IMR-90 (cell line): ENCODE data around the gene GAL. TPM values are rescaled to one million over a fixed set of nuclear protein-coding genes. Genes with fewer than 3 reads are reported as not detected.
A peak's percentile ranks its signal among the peaks of the same experiment; 100 is the strongest.

Experiments
- ATAC-seq: fragments of 200-7000 bp; cut with Tn5 transposase; 2 replicates; pipeline ENCODE4 v1.9.1; 2020; ENCODE audit warnings: low read depth, mild to moderate bottlenecking, moderate library complexity
- BruUV-seq: library from RNA; stranded (reverse); fragments of 400-500 nt; replicated peaks from 2 replicates; lab custom pipeline; 2021; lab: Mats Ljungman, UMichigan
- CTCF ChIA-PET: fragments of 300-600 bp; formaldehyde crosslinking; extraction: SDS; loops from one replicate; lab custom pipeline; 2021; ENCODE audit warnings: antibody characterized with exemption; lab: Yijun Ruan, JAX
- POLR2A ChIA-PET: fragments of 300-600 bp; sonication (Branson Sonifier 250); formaldehyde crosslinking; loops from one replicate; lab custom pipeline; 2022; ENCODE audit warnings: antibody characterized with exemption; ENCODE audit not compliant: unreplicated experiment; lab: Charles Lee
- DNase-seq: peaks from one replicate; pipeline ENCODE4 v3.0.0; 2013
- H2AFZ ChIP-seq: replicated peaks from 2 replicates; pipeline ENCODE3; 2013; ENCODE audit warnings: low read length, mild to moderate bottlenecking; ENCODE audit not compliant: poor library complexity
- H2AK5ac ChIP-seq: 2 replicates; pipeline ENCODE4 v1.6.1; 2013; ENCODE audit warnings: low read depth, low read length, inconsistent platforms
- H2AK9ac ChIP-seq: replicated peaks from 2 replicates; pipeline ENCODE3; 2013; ENCODE audit warnings: mild to moderate bottlenecking, low read depth, low read length, moderate library complexity; ENCODE audit not compliant: poor library complexity
- H2BK120ac ChIP-seq: 2 replicates; pipeline ENCODE4 v1.6.1; 2013; ENCODE audit warnings: low read depth, low read length, inconsistent platforms
- H2BK15ac ChIP-seq: 3 replicates; pipeline ENCODE4 v1.6.1; 2013; ENCODE audit warnings: low read depth, low read length, inconsistent platforms
- H2BK20ac ChIP-seq: 2 replicates; pipeline ENCODE4 v1.6.1; 2013; ENCODE audit warnings: low read depth, mild to moderate bottlenecking, inconsistent platforms, low read length, moderate library complexity
- H2BK5ac ChIP-seq: 2 replicates; pipeline ENCODE4 v1.6.1; 2013; ENCODE audit warnings: mild to moderate bottlenecking, low read depth, low read length, inconsistent platforms; ENCODE audit not compliant: poor library complexity, severe bottlenecking
- H3K14ac ChIP-seq: replicated peaks from 2 replicates; pipeline ENCODE4 v1.6.1; 2013; ENCODE audit warnings: low read depth, low read length, inconsistent platforms
- H3K18ac ChIP-seq: 2 replicates; pipeline ENCODE4 v1.6.1; 2013; ENCODE audit warnings: low read depth, low read length, control low read depth
- H3K23ac ChIP-seq: 2 replicates; pipeline ENCODE4 v1.6.1; 2013; ENCODE audit warnings: low read depth, low read length, inconsistent platforms
- H3K27ac ChIP-seq: 2 replicates; pipeline ENCODE4 v1.5.1; 2013; ENCODE audit warnings: mild to moderate bottlenecking, control low read depth, low read length; ENCODE audit not compliant: insufficient read depth
- H3K27me3 ChIP-seq: 2 replicates; pipeline ENCODE4 v1.6.1; 2013; ENCODE audit warnings: low read length; ENCODE audit not compliant: control insufficient read depth, insufficient read depth
- H3K36me3 ChIP-seq: 2 replicates; pipeline ENCODE4 v1.6.1; 2013; ENCODE audit warnings: low read length, mixed read lengths; ENCODE audit not compliant: control insufficient read depth, insufficient read depth
- H3K4ac ChIP-seq: 2 replicates; pipeline ENCODE4 v1.6.1; 2013; ENCODE audit warnings: low read depth, low read length, inconsistent platforms
- H3K4me1 ChIP-seq: 2 replicates; pipeline ENCODE4 v1.6.1; 2013; ENCODE audit warnings: low read length, mixed read lengths; ENCODE audit not compliant: control insufficient read depth, insufficient read depth
- H3K4me2 ChIP-seq: 2 replicates; pipeline ENCODE4 v1.6.1; 2013; ENCODE audit warnings: low read depth, mild to moderate bottlenecking, control low read depth, low read length, moderate library complexity
- H3K4me3 ChIP-seq: 2 replicates; pipeline ENCODE4 v1.5.1; 2013; ENCODE audit warnings: low read depth, mild to moderate bottlenecking, control low read depth, low read length, moderate library complexity; ENCODE audit not compliant: insufficient read depth
- H3K56ac ChIP-seq: 2 replicates; pipeline ENCODE4 v1.6.1; 2013; ENCODE audit warnings: low read length, inconsistent platforms; ENCODE audit not compliant: insufficient read depth; ENCODE audit errors: extremely low read depth
- H3K79me1 ChIP-seq, 2 experiments: 2 replicates each; pipeline ENCODE4 v1.6.1; 2013; ENCODE audit warnings: low read length in 2 of 2, inconsistent platforms in 1 of 2, low read depth in 1 of 2
- H3K9ac ChIP-seq: 2 replicates; pipeline ENCODE4 v1.6.1; 2013; ENCODE audit warnings: low read depth, low read length, control low read depth
- H3K9me1 ChIP-seq: 2 replicates; pipeline ENCODE4 v1.6.1; 2013; ENCODE audit warnings: low read length, inconsistent platforms; ENCODE audit not compliant: insufficient read depth
- H3K9me3 ChIP-seq: 2 replicates; pipeline ENCODE4 v1.6.1; 2013; ENCODE audit warnings: low read length; ENCODE audit not compliant: control insufficient read depth, insufficient read depth
- H4K20me1 ChIP-seq: 2 replicates; pipeline ENCODE4 v1.6.1; 2013; ENCODE audit warnings: low read length, inconsistent platforms; ENCODE audit not compliant: insufficient read depth
- H4K5ac ChIP-seq: 2 replicates; pipeline ENCODE4 v1.6.1; 2013; ENCODE audit warnings: mild to moderate bottlenecking, low read depth, low read length, control low read depth
- H4K8ac ChIP-seq, 2 experiments: 2 replicates each; pipeline ENCODE4 v1.6.1; 2013; ENCODE audit warnings: low read depth in 2 of 2, low read length in 2 of 2, control low read depth in 1 of 2, inconsistent platforms in 1 of 2
- H4K91ac ChIP-seq: 2 replicates; pipeline ENCODE4 v1.6.1; 2013; ENCODE audit warnings: low read depth, low read length, inconsistent platforms; ENCODE audit not compliant: insufficient read depth
- BHLHE40 ChIP-seq: fragments of 150-350 bp; IDR thresholded peaks from 2 replicates; pipeline ENCODE4 v1.6.1; 2016; ENCODE audit warnings: mild to moderate bottlenecking, low read depth, low read length
- CEBPB ChIP-seq: IDR thresholded peaks from 2 replicates; pipeline ENCODE4 v1.6.1; 2012; ENCODE audit warnings: low read depth, low read length, improper control_type of control experiment
- CHD1 ChIP-seq: IDR thresholded peaks from 2 replicates; pipeline ENCODE4 v1.6.1; 2012; ENCODE audit warnings: low read depth, low read length, improper control_type of control experiment
- CTCF ChIP-seq: conservative IDR thresholded peaks from 2 replicates; pipeline ENCODE4 v1.5.1; 2012; ENCODE audit warnings: mild to moderate bottlenecking, low read depth, low read length, improper control_type of control experiment
- FOS ChIP-seq: fragments of 150-350 bp; IDR thresholded peaks from 2 replicates; pipeline ENCODE4 v1.6.1; 2016; ENCODE audit warnings: low read depth, low read length
- MAFK ChIP-seq: IDR thresholded peaks from 2 replicates; pipeline ENCODE4 v1.6.1; 2012; ENCODE audit warnings: low read depth, low read length, improper control_type of control experiment
- MAZ ChIP-seq: IDR thresholded peaks from 2 replicates; pipeline ENCODE4 v1.6.1; 2012; ENCODE audit warnings: low read depth, mild to moderate bottlenecking, low read length, improper control_type of control experiment, moderate library complexity, borderline replicate concordance
- MXI1 ChIP-seq: IDR thresholded peaks from 2 replicates; pipeline ENCODE4 v1.6.1; 2012; ENCODE audit warnings: low read depth, mild to moderate bottlenecking, low read length, moderate library complexity, borderline replicate concordance
- NFE2L2 ChIP-seq: fragments of 150-350 bp; IDR thresholded peaks from 2 replicates; pipeline ENCODE4 v1.6.1; 2016; ENCODE audit warnings: low read depth, mild to moderate bottlenecking, low read length
- POLR2A ChIP-seq: IDR thresholded peaks from 2 replicates; pipeline ENCODE4 v1.6.1; 2012; ENCODE audit warnings: mild to moderate bottlenecking, low read depth, low read length
- RAD21 ChIP-seq: IDR thresholded peaks from 2 replicates; pipeline ENCODE4 v1.6.1; 2012; ENCODE audit warnings: low read length, improper control_type of control experiment
- RFX5 ChIP-seq: IDR thresholded peaks from 2 replicates; pipeline ENCODE4 v1.8.0; 2012; ENCODE audit warnings: low read depth, mild to moderate bottlenecking, low read length, moderate library complexity
- SMC3 ChIP-seq: fragments of 150-350 bp; IDR thresholded peaks from 2 replicates; pipeline ENCODE4 v1.6.1; 2016; ENCODE audit warnings: low read depth, mild to moderate bottlenecking, antibody characterized with exemption, low read length, moderate library complexity
- WGBS, 2 experiments: methylation state at CpG; one replicate each; pipeline versions ENCODE4 v1.1.5 to v1.1.7; 2013; ENCODE audit warnings: missing lambda C conversion rate in 2 of 2; ENCODE audit not compliant: insufficient read length in 1 of 2; ENCODE audit errors: extremely low coverage in 2 of 2; 5-methylcytosine and 5-hydroxymethylcytosine counted together
- dilution Hi-C: fragments of 300-500 bp; cut with HindIII; formaldehyde crosslinking; loops from one replicate; pipeline ENCODE4 v1.14.3; 2018; ENCODE audit warnings: low sequenced_read_pairs; ENCODE audit not compliant: unreplicated experiment
- in situ Hi-C: fragments of 300-500 bp; cut with MboI; formaldehyde crosslinking; loops from 3 replicates; pipeline ENCODE4 v1.14.3; 2019; ENCODE audit warnings: low sequenced_read_pairs, inconsistent platforms, mixed read lengths
- intact Hi-C: fragments of 100-400 bp; cut with micrococcal nuclease; formaldehyde crosslinking; loops from 2 replicates; pipeline ENCODE4 v1.10.0; 2022
- polyA plus RNA-seq, 3 experiments: library from polyadenylated mRNA; depleted of rRNA; stranded (reverse); fragments of >200 nt; gene quantifications; 2 replicates each; pipeline ENCODE4 v1.2.3, GENCODE V29; 2012; ENCODE audit warnings: low replicate concordance in 1 of 3
- total RNA-seq: library from RNA; depleted of rRNA; stranded (reverse); fragments of >200 nt; gene quantifications from 2 replicates; pipeline ENCODE4 v1.2.3, GENCODE V29; 2012
- TF ChIP-seq, protein P1 (sequence below): fragments of 150-350 bp; IDR thresholded peaks from 2 replicates; pipeline ENCODE4 v1.6.1; 2016; ENCODE audit warnings: low read depth, mild to moderate bottlenecking, low read length, moderate library complexity, borderline replicate concordance
- TF ChIP-seq, protein P2 (sequence below): fragments of 150-350 bp; IDR thresholded peaks from 2 replicates; pipeline ENCODE4 v1.6.1; 2017; ENCODE audit warnings: mild to moderate bottlenecking, antibody characterized with exemption, low read length, low read depth

Gene GAL
- total and polyA plus RNA-seq, 2 of the 4 experiments (the other 2 are of a cell fraction): 2.0 TPM; not detected in 1

GRCh38 chr11:68661697-68662603 is 22.4 kb upstream of the GAL start:
- Histone ChIP-seq H3K4me3 (no peak overlapping the region), H3K27me3 (peaks cover 44% of the 10 kb centered on the region), H2BK120ac (no peak overlapping the region), H3K14ac (no peak overlapping the region), H3K79me1 (no peaks in the 10 kb centered on the region), H2AK9ac (no peak overlapping the region), H3K27ac (no peak overlapping the region), H3K18ac (no peak overlapping the region), H3K9ac (no peak overlapping the region), H3K56ac (no peak overlapping the region), H2AK5ac (no peak overlapping the region), H2AFZ (no peak overlapping the region), H3K4ac (no peak overlapping the region), H4K8ac (no peak overlapping the region), H2BK15ac (no peak overlapping the region), H4K5ac (no peak overlapping the region), H2BK5ac (no peak overlapping the region), H2BK20ac (no peak overlapping the region), H3K36me3 (no peaks in the 10 kb centered on the region), H3K9me3 (peaks cover 4% of the 10 kb centered on the region), H3K9me1 (no peaks in the 10 kb centered on the region), H4K20me1 (0 out of 2 replicates have a peak, but pooled peaks cover 5% of the 10 kb centered on the region), H3K4me1 (peaks cover 7% of the 10 kb centered on the region), H4K91ac (no peak overlapping the region), H3K4me2 (no peak overlapping the region), H3K23ac (no peak overlapping the region)
- intact Hi-C loops (no loop called here), dilution Hi-C loops (no loop called here), in situ Hi-C loops (no loop called here)
- POLR2A ChIA-PET: no interaction called here
- CTCF ChIA-PET: no interaction called here
- WGBS, 2 experiments: 0% methylated on average over 1 of the region's 18 CpGs; no CpG with 5 or more reads in 1 of the 2 experiments
- BruUV-seq: no TSS peak
- DNase-seq (peak; percentile 25), ATAC-seq (no peak)
- TF ChIP-seq CTCF (no peak), RFX5 (no peak), MXI1 (no peak), MAFK (no peak), CEBPB (no peak), SMC3 (no peak), MAZ (no peak), CHD1 (no peak), NFE2L2 (no peak), BHLHE40 (no peak), POLR2A (no peak), RAD21 (no peak), FOS (no peak)
- TF ChIP-seq, protein P1, sequence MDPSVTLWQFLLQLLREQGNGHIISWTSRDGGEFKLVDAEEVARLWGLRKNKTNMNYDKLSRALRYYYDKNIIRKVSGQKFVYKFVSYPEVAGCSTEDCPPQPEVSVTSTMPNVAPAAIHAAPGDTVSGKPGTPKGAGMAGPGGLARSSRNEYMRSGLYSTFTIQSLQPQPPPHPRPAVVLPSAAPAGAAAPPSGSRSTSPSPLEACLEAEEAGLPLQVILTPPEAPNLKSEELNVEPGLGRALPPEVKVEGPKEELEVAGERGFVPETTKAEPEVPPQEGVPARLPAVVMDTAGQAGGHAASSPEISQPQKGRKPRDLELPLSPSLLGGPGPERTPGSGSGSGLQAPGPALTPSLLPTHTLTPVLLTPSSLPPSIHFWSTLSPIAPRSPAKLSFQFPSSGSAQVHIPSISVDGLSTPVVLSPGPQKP: no peak
- TF ChIP-seq, protein P2, sequence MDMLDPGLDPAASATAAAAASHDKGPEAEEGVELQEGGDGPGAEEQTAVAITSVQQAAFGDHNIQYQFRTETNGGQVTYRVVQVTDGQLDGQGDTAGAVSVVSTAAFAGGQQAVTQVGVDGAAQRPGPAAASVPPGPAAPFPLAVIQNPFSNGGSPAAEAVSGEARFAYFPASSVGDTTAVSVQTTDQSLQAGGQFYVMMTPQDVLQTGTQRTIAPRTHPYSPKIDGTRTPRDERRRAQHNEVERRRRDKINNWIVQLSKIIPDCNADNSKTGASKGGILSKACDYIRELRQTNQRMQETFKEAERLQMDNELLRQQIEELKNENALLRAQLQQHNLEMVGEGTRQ: no peak
